GM18507 (cell line): ENCODE measurements around the gene TNS1.

ENCODE experiments used
- DNase-seq: peaks from one replicate; pipeline ENCODE4 v3.0.0; 2011; ENCODE audit warnings: low read depth; ENCODE audit not compliant: insufficient read length; ENCODE audit errors: extremely low spot score
- FAIRE-seq: peaks from 2 replicates; lab custom pipeline; 2011; peaks lifted over from hg19 to GRCh38; lab: Jason Lieb, UNC

TNS1 gene

DNA sequence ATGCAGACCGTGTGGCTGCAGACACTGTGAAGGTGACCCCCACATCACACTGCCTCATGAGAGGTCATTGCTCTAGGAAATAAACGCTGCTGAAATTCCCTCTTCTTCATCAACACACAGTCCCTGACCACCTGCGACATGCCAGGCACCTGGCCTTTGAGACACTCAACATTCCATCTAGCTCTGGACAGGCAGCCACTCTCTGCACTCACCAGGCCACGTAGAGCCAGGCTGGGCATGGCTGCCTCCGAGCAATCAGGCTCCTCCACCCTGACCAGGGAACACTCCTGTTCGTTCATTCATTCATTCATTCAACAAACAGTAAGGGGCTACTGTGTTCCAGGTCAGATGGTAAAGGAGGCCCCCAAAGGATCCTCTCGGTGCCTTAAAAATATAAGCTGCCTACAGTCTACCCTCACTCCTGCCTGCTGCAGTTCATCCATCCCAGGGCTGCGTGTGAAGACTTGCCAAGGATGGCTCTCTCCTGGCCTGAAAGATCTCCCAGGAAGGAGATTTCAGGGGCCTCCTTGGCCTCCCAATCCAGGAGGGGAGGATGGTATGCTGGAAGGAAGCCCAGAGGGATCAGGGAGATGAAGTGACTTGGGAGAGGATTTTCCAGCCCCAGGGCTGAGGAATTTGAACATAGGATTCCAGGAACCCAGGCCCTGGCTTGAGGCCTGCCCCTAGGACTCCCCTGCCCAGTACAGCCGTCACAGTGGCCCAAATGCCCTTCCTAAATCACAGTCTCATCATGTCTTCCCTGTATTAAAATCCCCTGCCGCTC is 66.7 kb downstream of the TNS1 start:
- DNase-seq, result no peak
- FAIRE-seq, result no peak

DNA sequence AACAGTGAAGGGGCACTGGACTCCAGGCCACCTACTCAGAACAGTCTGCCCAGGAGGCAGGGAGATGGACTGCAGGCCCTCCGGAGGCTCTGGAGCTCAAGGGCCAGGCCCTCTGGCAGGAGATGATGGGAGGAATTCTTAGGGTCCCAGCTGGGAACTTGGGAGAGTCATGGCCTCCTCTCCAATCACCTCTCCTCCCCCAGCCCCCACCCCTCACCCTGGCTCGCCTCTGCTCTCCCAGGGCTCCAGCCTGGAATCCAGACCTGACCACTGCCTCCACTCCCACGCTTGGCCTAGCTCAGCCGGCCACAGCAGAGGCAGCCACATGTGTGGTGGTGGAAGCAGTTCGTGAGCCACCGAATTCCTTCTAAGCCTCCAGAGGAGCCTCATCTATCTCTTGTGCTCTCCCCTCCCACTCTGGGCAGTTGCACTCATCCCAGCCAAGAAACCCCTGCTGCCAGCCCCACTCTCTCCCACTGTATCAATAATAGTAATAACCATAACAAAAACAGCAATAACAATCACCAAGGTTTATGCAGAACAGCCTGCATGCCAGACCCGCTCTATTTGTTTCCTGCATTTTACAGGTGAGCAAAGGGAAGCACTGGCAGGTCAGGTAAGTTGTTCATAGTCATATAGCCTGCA is 67.4 kb downstream of the TNS1 start:
- FAIRE-seq (no peak), DNase-seq (no peak)

DNA sequence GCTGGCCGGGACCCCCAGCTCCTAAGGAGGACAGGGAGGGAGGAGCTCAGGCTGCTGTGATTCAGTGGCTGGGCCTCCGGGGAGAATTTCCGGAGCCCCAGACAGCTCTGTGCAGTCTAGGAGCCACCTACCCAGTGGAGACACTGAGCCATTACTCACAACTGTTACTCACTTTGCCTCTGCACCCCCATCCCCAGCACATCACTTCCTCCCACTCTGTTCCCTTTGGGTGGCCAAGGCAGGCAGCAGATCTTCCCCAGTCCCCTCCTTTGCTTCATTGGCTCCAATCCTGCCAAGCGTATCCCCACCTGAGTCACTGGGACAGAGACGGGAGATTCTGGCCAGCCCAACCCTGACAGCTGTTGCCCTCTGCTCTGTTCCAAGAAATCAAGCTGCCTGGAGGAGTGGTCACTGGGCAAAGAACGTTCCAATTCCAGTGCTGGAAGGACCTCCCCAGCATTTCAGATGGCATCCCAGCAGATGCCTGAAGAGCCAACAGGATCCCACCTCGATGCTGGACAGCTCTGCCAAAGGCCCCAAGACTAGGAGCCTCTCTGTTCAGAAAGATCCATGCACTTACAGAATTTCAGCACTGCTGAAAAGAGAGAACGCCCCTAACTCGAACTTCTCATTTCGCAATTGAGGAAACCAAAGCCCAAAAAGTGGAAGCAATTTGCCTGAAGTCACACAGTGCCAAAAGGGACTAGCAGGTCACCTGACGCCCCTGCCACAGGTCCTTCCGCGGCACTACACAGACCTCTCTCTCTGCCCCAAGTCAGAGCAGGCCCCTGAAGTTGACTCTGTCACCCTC is 68.3 kb downstream of the TNS1 start:
- FAIRE-seq (no peak), DNase-seq (no peak)

DNA sequence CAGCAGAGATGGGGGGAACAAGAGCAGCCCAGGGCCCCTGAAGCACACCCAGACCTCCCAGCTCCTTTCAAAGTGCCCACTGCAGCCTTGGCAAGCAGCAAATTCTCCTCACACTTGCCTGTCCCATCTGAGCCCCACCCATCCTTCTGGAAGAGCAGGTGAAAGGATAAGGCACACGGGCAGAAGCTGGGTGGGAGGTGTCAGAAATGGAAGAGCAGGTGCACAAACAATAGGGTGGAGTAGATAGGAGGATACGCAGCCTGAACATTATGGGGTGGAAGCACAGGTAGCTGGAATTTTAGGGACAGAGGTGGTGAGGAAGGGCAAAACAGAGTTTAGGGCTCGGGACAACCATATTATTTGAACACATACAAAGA is 69.2 kb downstream of the TNS1 start:
- FAIRE-seq (no peak), DNase-seq (no peak)

DNA sequence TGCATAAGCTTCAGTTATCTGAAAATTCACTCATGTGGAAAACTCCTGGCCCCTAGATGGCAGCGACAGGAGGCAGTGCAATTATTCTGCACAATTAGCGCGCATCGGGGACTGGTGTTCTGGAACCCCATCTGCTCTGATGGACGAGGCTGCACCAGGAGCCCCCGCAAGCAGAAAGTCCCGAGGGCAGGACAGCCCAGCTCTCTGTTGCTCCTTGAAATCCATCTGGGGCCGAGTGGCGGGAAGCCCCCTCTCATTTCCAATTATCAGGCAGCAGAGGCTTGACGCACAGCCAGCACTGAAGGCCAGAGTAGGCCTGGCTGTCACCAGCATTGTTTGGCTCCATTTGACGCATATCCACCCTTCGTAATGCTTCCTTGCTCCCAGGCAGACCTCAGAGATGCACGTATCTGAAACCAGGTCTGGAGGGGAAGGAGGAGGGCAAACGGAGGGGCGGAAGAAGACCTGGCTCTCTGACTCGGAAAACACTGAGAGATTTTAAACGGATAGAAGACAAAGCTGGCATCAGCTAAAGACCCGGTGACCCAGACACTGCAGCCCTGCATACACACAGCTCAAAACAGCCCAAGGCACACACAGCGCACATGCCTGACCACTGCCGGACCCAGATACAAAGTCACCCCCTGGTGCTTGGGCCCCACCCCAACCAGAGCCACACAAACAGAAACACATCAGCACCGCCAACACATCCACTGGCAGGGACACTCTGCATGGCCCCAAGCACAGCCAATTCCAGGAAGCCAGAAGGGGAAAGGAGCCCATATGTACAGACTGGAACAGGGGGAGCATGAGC is 69.8 kb downstream of the TNS1 start:
- no peak for DNase-seq
- FAIRE-seq, result no peak

DNA sequence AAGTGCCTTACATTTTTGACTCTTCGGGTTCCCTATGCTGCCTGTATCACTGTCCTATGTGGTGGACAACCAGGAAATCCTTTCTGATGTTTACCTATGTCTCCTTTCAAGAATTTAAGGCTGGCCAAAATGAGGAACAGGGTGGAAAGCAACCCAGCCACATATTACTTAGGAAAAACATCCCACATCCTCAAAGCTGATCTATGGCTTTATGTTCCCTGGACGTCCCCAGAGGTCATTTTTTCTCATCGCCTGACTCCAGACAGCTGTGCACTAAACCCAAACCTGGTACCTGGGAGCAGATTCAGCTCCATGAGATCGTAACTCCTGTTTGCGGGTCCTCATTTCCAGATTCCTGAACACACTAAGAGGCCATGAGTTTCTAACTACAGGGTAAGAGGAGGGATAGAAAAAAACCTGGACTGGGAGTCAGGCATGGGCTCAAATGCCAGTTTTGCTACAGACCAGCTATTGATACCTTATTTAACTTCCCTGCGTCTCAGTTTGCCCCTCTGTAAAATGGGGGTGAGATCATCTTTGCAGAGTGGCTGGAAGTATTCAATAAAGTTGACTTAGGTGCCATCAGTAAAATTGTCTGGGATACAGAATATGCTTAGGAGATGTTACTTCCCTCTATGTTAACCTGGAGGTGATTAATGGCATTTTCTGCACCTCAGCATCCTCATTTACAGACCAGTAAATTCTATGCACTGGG is 70.8 kb downstream of the TNS1 start:
- DNase-seq (no peak), FAIRE-seq (no peak)

DNA sequence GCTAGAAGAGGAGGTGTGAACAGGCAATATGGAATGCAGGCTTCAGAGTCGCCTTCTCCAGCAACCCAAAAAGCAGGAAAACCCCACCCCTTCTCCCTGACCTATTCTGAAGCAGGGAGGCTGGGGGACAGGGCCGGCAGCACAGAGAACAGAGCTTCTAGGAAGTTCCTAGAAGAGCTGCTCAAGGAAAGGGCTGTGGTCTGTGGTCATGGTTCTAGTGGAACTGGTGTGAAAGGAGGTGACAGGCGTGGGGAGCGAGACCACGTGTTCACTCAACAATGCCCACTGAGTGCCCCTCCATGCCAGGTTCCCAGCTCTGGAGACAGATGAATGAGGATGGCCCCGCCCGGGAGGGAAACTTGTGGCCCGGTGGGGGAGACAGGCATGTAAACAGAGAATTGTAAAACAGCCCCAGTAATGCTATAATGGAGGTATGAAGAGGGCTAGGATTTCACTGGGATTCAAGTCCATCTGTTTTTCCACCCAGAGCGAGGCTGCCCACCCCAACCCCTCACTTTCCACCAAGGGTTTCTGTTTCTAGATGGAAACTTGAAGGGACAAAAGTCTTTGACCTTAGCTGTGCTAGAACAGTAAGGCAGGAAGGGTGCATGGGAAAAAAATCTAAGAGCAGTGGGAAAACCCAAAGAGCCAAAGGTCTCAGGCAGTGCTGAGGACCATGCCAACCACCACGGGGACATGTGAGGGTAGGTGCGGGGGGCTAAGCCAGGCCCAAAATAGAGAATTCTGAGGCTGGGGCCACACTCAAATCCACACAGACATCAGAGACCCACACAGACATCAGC is 71.8 kb downstream of the TNS1 start:
- no peak for FAIRE-seq
- no peak for DNase-seq

DNA sequence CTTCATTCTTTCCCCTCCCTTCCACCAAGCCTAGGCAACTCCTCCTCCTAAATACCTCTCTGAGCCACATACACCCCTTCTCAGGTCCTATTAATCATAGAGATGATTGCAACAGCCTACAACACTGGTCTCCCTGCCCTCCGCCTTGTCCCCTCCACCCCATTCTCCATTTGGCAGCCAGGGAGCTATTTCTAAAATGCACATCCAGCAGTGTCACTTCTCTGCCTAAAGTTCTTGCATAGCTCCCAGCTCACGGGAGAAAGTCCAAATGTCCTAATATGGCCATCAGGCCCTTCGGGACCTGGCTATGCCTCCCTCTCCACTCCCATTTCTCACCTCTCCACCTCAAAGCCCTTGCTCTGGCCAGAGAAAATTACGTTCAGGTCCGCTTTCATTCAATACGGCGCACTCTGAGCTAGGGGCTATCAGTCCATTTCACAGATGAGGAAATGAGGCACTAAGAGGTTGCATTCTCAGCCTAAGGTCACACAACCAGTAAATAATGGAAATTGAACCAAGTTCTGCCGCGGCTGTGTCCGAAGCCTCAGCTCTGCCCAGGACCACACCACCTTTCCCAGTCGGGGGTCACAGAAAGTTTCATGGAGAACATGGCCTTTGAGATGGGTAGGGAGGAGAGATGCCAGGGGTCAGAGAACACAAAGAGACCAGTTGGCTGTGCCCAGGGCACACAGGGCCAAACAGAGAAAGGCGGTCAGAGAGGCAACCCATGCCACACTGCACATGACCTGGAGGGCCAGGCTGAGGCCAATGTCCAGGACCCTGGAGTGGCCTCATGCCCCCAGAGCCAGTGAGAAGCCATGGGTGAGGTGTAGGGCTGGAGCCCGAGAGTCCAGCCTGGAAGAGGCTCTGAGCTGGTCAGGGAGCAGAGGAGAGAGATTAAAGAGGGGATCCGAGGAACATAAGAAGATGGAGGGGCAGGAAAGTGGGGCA is 72.8 kb downstream of the TNS1 start:
- FAIRE-seq (no peak), DNase-seq (no peak)

DNA sequence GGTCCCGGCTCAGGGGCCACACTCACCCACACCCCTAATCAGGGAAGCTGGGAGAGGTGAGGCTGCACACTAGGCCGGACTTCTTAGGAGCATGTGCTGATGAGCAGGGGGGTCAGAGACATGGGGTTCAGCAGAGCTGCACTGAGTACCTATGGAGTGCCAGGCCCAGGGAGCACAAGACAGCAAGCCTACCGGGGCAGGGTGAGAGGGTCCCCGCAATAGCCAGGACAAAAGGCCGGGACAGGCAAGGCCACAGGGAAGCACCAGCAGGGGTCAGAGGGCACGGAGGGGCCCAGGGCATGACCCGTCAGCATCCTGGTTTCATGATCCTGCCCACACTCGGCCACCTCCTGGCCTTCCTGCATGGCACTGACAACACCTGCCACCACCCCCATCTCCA is 73.5 kb downstream of the TNS1 start:
- DNase-seq, result no peak

DNA sequence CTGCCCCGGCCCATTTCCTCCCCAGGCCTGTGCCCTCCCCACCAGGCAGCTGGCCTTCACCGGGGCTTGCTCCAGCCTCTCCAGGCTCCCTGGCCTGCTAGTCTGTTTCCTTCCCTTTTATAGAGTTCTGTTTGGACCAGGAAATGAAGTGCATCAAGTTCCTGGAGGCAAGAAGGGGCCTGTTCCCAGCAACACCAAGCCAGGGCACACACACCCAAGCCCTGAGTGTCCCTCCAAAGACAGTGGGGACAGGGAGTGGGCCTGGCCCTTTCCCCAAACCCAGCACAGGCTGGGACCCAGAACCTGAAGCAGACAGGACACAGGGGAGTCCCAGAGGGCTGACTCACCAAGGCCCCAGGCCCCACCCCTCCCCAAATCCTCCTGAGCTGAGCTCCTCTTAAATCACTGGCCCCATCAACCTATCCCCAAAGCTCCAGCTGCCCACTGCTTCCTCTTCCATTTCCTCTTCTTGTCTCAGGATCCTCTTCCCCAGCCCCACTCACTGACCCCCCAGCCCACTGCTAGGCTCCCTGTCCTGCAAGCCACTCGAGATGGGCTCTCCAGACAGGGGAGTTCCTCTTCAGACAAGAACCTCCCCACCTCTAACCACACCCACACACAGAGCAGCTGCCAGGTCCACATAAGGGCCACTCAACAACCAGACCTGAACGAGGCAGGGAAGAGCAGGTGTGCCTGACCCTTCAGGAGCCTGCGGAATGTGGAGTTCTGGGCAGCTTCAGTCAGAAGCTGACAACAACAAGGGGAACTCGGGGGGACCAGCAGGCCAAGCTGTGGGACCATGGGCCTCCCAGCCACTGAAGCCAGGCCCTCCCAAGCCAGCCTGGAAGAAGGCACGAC is 74.2 kb downstream of the TNS1 start:
- DNase-seq (no peak), FAIRE-seq (no peak)

More for the DNA sequence above, 73.5 kb downstream of the TNS1 start:
- no peak for FAIRE-seq

DNA sequence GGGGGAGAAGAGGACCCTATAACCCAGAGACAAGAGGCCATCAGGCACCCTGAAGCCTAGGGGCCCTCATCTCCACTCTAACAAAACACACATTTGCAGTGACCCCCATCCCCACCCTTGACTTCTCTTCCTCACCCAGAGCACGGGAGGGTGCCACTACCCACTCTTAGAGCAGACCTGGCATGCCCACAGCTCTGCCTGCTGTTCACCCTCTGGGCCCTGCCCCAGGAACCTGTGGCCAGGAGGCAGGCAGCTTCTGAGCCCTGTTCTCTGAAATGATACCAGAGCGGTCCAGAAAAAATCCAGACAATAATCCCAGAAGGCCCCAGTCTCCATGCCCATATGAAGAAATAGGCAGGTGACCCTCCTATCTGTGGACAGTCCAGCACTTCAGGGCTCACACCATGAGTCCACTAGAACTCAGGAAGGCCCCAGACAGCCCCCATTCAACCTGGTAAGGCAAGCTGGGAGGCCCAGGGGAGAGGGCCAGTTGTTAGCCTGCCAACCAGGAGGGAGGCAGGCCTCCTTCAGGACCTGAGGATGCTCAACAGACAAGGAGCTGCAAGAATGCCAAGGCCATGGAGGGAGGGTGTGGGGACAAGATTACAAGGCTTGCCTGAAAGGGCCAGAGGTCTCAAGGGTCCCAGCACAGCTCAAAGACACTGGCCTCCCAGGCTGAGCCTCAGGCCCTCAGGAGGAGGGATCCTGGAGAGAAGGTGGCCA is 75.0 kb downstream of the TNS1 start:
- FAIRE-seq (no peak), DNase-seq (no peak)

DNA sequence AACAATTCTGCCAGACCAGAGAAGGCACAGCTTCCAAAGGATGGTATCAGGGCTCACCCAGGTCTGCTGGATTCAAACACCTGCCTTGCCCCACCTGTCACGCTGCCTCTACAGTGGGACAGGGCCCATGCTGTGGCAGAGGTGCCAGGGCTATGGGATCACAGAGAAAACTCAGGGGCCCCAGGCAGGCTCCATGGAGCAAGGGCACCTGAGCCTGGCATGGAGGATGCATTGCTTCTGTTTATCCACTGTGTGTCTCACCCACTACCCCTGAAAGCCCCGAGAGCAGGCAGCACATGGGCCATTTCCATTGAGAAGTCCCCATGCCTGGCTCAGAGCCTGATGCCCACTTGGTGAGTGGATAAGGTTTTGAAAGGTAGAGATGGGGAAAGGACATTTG is 76.0 kb downstream of the TNS1 start:
- DNase-seq (no peak), FAIRE-seq (no peak)

DNA sequence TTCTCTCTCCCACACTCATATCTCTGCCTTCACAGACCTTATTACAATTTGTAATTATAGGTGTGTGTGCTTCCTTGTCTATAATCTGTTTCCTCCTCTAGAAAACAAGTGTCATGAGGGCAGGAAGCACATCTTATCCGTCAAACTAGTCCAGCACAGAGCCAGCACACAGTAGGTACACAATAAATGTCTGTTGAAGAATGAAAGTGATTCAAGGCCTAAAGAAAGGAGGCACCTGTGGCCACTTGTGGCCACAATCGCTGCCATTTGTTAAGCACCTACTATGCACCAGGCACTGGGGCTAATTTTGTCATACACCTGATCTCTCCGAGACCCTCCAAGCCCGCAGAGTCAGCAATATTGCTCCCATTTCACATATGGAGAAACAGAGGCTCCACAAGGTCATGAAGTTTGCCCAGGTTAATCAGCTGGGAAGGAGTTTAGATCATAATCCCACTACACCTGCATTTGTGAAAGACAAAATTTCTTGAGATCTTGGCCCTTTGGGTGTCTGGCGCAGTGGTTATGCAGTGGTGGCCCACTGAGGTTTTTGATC is 78.4 kb downstream of the TNS1 start:
- DNase-seq (no peak), FAIRE-seq (no peak)

DNA sequence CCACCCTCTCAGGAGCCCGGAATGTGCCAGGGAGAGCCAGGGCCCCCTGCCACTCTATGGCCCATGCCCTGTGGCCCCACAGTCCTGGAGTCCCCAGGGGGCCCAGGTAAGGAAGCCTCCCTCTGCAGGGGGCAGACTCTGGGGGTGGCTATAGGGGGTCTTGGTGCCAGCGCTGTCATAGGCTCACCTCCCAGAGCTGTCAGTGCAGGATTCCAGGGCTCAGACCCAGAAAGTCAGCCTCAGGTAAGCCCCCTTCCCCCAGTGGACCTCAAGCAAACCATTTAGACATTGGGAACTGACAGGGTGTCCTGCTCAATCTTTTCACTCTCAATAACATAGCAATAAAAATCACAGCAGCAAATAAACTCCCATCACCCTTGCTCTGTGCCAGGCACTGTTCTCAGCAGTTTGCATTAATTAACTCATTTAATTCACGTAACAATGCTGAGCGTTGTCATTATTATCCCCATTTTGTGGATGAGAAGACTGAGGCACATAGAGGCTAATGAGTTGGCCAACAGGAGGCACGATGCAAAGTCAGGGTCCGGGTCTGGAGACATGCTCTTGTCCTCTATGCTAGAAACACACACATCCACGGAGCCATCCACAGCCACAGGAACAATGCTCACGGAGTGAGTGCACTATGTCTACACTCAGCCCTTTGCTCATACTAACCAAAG is 79.6 kb downstream of the TNS1 start:
- FAIRE-seq (no peak), DNase-seq (no peak)
